Nucleus accumbens (tissue), 56 donors: ENCODE measurements around the gene RFX8.
"Not testable (repeated sequence)": the region's sequence is repeated elsewhere in the genome, so short reads cannot be mapped to it uniquely, and the experiment has no call there.

Experiments
- DNase-seq, 56 donors: peaks; one replicate each; lab custom pipeline; 2025; lab: John Stamatoyannopoulos, UW

The RFX8 gene

DNA sequence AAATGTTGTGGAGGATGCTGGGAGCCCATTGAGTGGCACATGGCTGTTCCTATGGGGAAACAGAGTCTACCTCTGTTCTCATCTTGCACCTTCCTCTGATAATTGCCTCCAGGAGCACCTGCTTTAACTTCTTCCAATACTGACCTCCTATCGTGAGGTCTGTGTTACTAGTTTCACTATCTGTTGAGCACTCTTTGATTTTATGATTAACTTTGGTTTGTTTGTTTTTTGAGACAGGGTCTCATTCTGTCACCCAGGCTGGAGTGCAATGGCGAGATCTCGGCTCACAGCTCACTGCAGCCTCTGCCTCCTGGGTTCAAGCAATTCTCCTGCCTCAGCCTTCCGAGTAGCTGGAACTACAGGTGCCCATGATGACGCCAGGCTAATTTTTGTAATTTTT, 12.1 kb upstream of the RFX8 start:
- no peak for DNase-seq

- DNase-seq = no peak
Measured at GRCh38 chr2:101486258-101486701, 11.4 kb upstream of the RFX8 start.

DNA sequence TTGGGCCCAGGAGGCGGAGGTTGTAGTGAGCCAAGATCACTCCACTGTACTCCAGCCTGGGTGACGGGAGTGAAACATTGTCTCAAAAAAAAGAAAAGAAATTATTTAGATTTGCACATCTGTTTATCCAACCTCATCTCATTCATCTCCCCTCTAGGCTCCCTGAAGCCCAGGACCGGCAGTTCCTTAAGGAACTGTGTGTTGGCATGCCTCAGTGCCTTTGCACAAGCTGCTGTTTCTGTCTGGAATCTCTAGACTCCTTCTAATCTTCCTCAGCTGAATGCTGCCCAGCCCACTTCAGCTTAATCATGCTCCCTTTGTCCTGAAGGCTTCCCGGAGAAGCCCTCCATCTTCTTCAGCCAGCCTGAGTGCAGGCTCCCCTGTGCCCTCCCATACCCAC, 10.9 kb upstream of the RFX8 start:
- DNase-seq = no peak

GRCh38 chr2:101480764-101481163, 5.9 kb upstream of the RFX8 start:
- DNase-seq = no peak

DNA sequence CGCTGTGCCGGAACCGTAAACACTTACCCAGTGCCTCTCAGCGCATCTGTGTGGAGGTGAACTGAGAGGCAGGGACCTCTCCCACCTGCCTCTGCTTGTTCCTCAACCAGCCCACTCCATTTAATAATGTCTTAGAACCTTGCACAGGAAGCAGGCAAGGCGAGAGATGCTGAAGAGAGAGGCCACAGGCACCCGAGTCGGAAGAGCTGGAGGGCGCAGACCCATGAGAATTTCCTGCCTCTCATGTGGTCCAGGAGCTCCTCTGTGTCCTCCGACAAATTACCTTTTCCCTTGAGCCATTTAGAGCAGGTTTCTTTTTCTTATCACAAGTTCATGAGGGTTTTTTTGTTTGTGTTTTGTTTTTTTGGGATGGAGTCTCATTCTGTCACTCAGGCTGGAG, 4.9 kb upstream of the RFX8 start:
- no peak for DNase-seq

- no peak for DNase-seq
Measured at GRCh38 chr2:101479328-101479727, 4.4 kb upstream of the RFX8 start.

DNA sequence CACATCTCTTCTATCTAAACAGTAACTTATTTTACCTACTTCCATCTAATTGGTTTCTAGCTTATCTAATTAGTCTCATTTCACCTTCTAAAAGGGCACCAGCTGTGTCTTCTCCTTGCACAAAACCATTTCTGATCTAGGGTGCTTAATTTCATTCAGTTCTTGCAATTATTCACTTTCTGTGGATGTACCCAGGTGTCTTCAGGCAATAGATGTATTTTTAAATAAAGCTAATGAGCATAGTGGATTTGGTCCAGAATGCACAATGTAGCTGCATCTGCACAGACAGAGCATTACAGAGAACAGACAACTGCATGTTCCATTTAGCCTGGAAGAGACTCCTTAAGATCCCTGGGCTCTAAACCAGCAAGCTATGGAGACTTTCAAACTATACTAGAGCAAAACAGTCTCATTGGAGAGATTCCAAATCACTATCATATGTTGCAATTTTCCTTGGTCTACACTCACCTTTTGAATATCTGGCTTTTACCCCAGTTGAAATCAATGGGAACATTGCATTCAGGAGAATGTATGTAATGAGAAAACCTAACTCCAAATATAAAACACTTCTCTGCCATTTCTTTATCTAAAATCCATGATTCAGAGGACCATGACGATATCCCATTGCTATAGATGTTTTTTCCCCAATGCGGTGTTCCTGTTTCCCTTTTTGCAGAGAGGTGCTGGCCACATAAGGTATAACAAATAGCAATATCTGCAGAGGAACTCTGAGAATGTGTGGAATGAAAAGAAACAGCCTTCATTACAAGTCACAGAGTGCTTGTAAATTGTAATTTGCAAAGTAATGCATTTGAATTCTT, 3.5 kb upstream of the RFX8 start:
- DNase-seq = no peak

GRCh38 chr2:101477556-101477955, 2.6 kb upstream of the RFX8 start:
- DNase-seq = no peak

DNA sequence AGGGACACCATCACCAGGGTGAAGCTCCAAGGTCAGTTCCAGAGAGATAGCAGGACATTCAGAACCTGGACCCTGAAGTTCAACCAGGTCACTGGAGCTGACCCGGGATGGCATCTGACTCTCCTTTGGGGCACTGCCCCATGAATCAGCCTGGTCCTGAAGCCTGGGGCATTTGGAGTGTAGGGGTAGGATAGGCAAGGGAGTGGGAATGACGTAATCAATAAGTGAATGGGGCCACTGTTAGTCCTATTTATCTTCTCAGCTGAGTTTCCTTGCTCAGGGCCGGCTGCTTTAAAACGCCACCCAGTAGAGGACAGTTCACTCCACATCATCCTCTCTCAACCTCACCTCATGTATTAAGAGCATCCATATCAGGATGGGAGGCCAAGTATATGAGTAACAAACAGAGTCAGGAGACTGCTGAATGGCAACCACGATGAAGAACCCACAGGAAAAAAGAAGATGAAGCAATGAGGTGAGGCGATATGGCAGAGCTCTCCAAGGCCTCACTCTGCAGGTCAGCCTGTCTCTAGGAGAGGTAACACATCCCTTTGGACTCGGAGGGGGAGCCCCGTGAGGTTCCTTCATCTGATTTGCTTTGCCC, 1.8 kb upstream of the RFX8 start:
- DNase-seq = no peak

DNA sequence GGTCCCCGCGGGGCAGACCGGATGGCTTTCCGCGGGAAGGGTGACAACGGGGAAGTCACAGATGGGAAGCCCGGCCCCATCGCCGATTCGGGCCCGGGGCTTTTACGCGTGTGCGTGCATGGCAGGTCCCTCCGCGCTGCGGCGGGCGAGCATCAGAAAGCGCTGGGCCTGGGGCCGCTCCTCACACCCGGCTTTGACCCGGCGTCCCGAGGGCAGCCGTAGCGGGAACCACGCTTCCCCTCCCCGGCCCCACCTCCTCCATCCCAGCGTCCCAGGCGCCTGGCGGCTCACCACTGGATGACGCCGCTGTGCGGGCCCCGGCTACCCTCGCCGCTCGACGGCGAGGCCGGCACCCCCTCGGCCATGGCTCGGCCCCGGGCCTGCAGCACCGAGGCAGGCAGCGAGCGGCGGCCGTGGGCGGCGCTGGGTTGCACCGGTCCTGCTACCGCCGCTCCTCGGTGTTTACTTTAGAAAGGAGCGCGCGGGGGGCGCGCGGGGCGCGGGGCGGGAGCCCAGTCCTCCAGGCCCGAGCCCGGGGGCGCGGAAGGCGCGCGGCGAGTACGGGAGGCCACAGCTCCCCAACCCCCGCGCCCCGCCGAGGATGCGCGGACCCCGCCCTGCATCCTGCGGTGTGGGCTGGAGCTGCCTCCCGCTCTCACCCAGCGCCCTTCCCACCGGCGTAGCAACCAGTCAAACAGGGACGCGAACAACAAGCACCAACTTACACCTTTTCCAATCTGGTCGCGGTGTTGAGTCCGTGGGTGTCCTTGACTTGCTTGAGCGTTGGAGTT, 806 bp downstream of the RFX8 start:
- peak in 47 of 56 donors; percentile 3 to 76 (median 38) for DNase-seq

DNA sequence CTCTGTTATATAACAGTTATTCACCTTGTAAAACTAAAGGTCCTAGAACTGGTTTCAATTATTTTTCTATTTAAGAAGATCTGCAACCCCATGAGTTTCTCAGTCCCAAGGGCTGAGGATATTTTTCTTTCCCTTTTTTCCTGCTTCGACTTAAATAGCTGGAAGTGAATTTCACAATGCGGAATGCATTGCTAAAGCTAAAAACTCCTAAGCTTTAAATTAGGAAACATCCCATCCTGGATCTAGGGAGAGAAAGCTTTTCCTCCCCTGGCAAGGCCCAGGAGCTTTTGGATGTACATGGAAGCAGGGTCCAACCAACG, 1.4 kb downstream of the RFX8 start:
- DNase-seq = no peak

DNA sequence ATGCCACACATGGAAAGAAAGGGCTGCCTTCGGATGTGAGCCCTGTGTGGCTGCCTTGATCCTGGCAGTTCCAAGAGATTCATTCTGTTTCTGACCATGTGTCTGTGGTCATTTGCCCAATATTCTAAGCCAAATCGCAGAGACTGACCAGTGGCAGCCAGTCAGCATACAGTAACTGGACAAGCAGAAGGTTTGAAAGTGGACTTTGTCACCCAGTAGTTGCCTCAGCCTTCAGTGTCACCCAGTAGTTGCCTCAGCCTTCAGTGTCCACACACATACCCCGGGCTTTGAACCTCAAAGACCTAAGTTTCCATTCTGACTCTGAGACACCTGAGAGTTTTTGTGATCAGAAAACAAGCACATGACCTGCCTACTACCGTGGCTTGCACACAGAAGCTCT, 5.0 kb downstream of the RFX8 start:
- DNase-seq = no peak

DNA sequence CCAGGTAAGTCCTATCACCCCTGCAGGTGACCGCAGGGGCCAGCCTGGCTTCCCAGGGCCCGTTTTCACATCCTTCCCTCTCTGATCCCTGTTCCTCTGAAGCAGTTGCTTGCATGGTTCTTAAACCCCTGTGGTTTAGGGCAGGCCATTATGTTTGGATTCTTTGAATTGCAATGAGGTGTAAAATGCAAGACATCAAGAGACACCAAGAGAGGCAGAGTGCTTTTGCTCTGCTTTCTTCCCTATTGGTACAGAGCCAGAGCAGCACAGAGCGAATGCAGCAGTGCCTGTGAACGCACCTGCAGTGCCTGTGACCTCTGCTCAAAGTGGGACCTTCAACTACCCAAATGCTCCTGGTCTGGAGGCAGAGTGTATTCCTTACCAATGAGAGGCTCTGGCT, 7.6 kb downstream of the RFX8 start:
- DNase-seq = no peak

DNA sequence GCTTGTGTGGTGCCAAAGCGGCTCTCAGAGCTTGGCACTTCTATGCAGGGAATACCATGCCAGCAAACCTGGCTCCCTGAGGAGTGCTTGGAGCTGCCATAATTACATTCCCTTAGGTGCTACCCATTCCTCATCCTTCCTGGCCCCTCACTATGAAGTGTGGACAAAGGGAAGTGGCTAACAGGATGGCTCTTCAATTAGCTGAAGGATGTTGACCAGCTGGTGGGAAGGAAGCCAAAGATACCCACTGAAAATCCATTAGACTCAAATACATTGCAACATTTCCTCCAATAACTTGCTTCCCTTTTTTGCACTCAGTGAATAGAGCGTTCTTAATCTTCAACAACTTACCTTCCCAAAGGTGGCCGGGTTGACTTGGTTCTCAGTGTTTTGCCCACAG, 8.5 kb downstream of the RFX8 start:
- DNase-seq = no peak

DNA sequence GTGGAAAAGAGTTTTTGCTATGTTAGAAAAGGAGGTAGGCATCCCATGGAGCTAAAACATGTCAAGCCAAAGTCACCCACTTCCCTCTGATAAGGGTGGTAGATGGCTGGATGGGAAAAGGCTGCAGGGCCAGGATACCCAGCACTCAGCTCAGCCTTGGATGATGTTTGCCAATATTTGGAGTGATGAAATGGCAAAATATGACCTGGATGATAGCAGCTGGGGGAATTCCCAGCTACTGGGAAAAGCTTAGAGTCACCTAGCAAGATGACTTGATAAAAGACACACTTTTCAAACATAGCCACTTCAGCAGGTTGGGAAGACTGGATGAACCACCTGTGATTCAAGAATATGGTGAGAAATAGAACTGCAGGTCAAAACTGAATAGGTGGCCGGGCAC, 10.1 kb downstream of the RFX8 start:
- no peak for DNase-seq

DNA sequence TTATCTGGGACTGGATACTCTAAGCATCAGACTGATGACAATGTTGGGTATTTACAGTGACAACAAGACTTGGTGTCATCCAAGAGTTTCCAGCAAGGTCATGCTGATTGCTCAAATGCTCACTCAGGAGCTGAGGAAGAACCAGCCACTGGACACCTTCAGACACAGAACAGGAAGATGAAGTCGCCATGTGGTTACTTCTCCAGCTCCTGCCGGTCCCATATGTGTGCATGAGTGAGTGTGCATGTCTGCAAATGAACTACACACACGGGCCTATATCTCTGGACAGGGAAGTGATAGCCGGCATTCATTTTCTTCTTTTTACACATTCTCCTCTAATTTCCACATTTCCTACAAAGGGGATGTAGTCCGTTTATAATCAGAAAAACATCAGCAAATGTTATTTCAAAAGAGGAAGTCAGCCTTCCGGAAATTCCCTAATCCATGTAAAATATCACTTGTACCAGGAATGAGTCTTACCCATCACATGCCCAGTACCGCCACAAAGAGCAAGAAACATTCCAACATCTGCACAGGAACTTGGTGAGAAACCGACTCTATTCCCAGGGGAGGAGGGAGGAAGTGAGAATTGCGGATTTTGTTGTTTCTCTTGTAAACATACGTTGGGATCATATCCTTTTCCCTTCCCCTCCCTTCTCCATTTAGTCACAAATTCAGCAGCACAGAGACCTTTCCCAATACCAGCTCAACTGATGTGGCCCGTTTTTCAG, 10.8 kb downstream of the RFX8 start:
- DNase-seq = no peak

DNA sequence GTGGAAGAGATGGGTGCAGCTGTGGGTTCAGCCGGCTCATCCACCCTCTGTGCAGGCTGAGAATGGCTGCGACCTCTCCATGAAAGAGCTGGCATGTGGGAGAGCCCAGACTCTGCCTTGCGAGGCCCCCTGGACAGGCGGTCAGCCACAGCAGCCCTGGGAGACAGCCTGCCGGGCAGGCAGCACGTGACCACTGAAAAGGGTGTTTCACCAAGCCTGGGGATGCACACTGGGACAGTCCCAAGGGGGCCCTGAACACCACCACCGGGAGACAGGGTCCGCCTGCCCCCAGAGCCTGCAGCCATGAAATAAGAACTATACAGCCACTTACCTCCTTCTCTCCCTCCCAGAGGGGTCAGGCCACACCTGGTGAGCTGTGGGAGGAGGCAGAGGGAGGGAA, 11.5 kb downstream of the RFX8 start:
- DNase-seq = no peak

DNA sequence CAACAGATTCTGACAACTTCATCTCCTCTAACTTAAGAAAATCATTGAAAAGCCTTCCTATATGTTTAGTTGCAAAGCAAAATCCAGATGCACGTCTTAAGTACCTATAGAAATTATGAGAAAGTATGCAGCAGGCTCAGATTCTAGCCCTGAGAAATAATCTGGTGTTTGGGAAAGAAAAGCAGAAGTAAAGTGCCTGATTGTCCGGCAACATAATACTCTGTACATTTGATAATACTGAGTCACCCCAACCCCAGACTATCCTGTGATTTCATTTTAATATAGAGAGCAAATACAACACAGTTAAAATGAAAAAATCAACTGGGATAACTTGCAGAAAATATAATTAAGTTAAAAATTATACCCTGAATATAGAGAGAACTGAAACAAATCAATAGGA, 13.5 kb downstream of the RFX8 start:
- no peak for DNase-seq

DNA sequence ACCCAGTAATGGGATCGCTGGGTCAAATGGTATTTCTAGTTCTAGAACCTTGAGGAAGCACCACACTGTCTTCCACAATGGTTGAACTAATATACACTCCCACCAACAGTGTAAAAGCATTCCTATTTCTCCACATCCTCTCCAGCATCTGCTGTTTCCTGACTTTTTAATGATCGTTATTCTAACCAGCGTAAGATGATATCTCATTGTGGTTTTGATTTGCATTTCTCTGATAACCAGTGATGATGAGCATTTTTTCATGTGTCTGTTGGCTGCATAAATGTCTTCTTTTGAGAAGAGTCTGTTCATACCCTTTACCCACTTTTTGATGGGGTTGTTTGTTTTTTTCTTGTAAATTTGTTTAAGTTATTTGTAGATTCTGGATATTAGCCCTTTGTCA, 20.5 kb downstream of the RFX8 start:
- not testable (repeated sequence) for DNase-seq

DNA sequence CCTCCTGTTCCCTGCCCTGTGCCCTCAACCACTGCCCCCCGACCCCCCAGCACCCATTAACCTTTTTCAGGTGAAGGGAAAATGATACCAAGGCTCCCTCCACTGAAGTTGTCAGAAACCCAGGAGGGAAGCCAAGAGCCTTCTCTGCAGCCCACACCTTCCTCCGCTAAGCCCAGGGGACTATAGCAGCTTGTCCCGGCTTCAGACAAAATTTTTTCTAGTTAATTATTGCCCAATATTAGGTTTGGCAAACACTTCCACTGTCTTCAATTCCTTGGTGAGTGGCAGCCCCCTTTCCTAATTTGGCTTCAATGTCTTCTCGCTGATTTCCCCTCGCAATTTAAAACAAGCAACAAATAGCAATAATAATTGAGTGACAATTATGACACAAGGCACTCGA, 23.9 kb downstream of the RFX8 start:
- no peak for DNase-seq

GRCh38 chr2:101446869-101447268, 28.0 kb downstream of the RFX8 start:
- DNase-seq = no peak
